PC-3 (cell line): ENCODE measurements around the gene HARS1. TPM values are rescaled to one million over a fixed set of nuclear protein-coding genes. Genes with fewer than 3 reads are reported as not detected.
"Not testable (repeated sequence)": the region's sequence is repeated elsewhere in the genome, so short reads cannot be mapped to it uniquely, and the experiment has no call there.

ENCODE experiments used
- ATAC-seq: fragments of 200-7000 bp; cut with Tn5 transposase; 2 replicates; pipeline ENCODE4 v1.9.1; 2020; ENCODE audit warnings: mild to moderate bottlenecking, moderate library complexity
- BruUV-seq: library from RNA; stranded (reverse); fragments of 400-500 nt; replicated peaks from 2 replicates; lab custom pipeline; 2021; lab: Mats Ljungman, UMichigan
- CTCF ChIA-PET: fragments of 300-600 bp; sonication (Branson Sonifier 250); formaldehyde crosslinking; loops from one replicate; lab custom pipeline; 2022; ENCODE audit warnings: antibody characterized with exemption; lab: Charles Lee
- POLR2A ChIA-PET: fragments of 300-600 bp; sonication (Branson Sonifier 250); formaldehyde crosslinking; loops from one replicate; lab custom pipeline; 2022; ENCODE audit warnings: antibody characterized with exemption; ENCODE audit not compliant: unreplicated experiment; lab: Charles Lee
- DNase-seq: peaks from one replicate; pipeline ENCODE4 v3.0.0-alpha.2; 2015
- H2AFZ ChIP-seq: fragments of 300-600 bp; sonication (generic); 2 replicates; pipeline ENCODE4 v1.6.0; 2016; ENCODE audit warnings: antibody characterized with exemption, low read length
- H3F3A ChIP-seq: fragments of 300-600 bp; sonication (generic); one replicate; pipeline ENCODE4 v1.6.0; 2017; ENCODE audit warnings: antibody characterized with exemption, low read length, control low read depth, mild to moderate bottlenecking; ENCODE audit not compliant: unreplicated experiment
- H3K27ac ChIP-seq: fragments of 300-600 bp; sonication (generic); 2 replicates; pipeline ENCODE4 v1.5.1; 2016; ENCODE audit warnings: mild to moderate bottlenecking, low read length
- H3K27me3 ChIP-seq: fragments of 300-600 bp; sonication (generic); 2 replicates; pipeline ENCODE4 v1.6.1; 2016; ENCODE audit warnings: low read length, mixed read lengths
- H3K36me3 ChIP-seq: fragments of 300-600 bp; sonication (generic); 2 replicates; pipeline ENCODE4 v1.6.1; 2016; ENCODE audit warnings: low read depth, mixed run types, low read length, mixed read lengths
- H3K4me1 ChIP-seq: fragments of 300-600 bp; sonication (generic); 2 replicates; pipeline ENCODE4 v1.5.1; 2016; ENCODE audit warnings: low read length; ENCODE audit not compliant: insufficient read depth
- H3K4me2 ChIP-seq: fragments of 300-600 bp; sonication (generic); 2 replicates; pipeline ENCODE4 v1.6.0; 2016; ENCODE audit warnings: low read length
- H3K4me3 ChIP-seq: fragments of 300-600 bp; sonication (generic); 2 replicates; pipeline ENCODE4 v1.5.1; 2016; ENCODE audit warnings: mild to moderate bottlenecking, low read length, mixed read lengths
- H3K79me2 ChIP-seq: fragments of 300-600 bp; sonication (generic); 2 replicates; pipeline ENCODE4 v1.6.1; 2017; ENCODE audit warnings: low read length, mixed read lengths
- H3K9ac ChIP-seq: fragments of 300-600 bp; sonication (generic); 2 replicates; pipeline ENCODE4 v1.6.0; 2016; ENCODE audit warnings: mild to moderate bottlenecking, low read length
- H3K9me2 ChIP-seq: fragments of 300-600 bp; sonication (generic); replicated peaks from 2 replicates; pipeline ENCODE4 v1.6.1; 2016; ENCODE audit warnings: mixed run types, low read length, mixed read lengths
- H3K9me3 ChIP-seq: fragments of 300-600 bp; sonication (generic); 2 replicates; pipeline ENCODE4 v1.6.1; 2016; ENCODE audit warnings: low read length, mixed read lengths
- H4K20me1 ChIP-seq: fragments of 300-600 bp; sonication (generic); 2 replicates; pipeline ENCODE4 v1.6.1; 2016; ENCODE audit warnings: low read length, mixed read lengths
- CTCF ChIP-seq: fragments of 300-600 bp; sonication (generic); conservative IDR thresholded peaks from 2 replicates; pipeline ENCODE4 v1.5.1; 2017; ENCODE audit warnings: antibody characterized with exemption, low read depth, mild to moderate bottlenecking, low read length
- EZH2 ChIP-seq: fragments of 300-600 bp; sonication (generic); IDR thresholded peaks from one replicate; pipeline ENCODE4 v1.6.1; 2017; ENCODE audit warnings: antibody characterized with exemption, mild to moderate bottlenecking, low read length; ENCODE audit not compliant: unreplicated experiment
- EZH2phosphoT487 ChIP-seq: fragments of 300-600 bp; sonication (generic); IDR thresholded peaks from 2 replicates; pipeline ENCODE4 v1.6.1; 2018; ENCODE audit warnings: mild to moderate bottlenecking, antibody characterized with exemption, low read length, borderline replicate concordance
- intact Hi-C: fragments of 100-400 bp; cut with micrococcal nuclease; formaldehyde crosslinking; loops from 2 replicates; pipeline ENCODE4 v1.9.0; 2023
- total RNA-seq: library from RNA; depleted of rRNA; stranded (reverse); fragments of >200 nt; gene quantifications from 2 replicates; pipeline ENCODE4 v1.2.3, GENCODE V29; 2014

Gene HARS1
- total RNA-seq, 1 experiment from 2014 or later = 87.1 TPM

- 0 out of 2 replicates have a peak overlapping the region, but pooled peaks have one; percentile 48 for H2AFZ ChIP-seq
- not testable (repeated sequence) for H3K9ac ChIP-seq, H3K79me2 ChIP-seq, H3K9me3 ChIP-seq, H3K27me3 ChIP-seq, DNase-seq, H3F3A ChIP-seq, H3K4me1 ChIP-seq, H3K9me2 ChIP-seq, H3K4me3 ChIP-seq, BruUV-seq, H3K27ac ChIP-seq, ATAC-seq, H3K36me3 ChIP-seq, H4K20me1 ChIP-seq
- ChIA-PET POLR2A (interaction anchor here (0.7 kb wide), 1 partner anchor 378 kb away, joined by 10 read pairs; no protein-coding TSS in a partner anchor), CTCF (interaction anchor here (0.7 to 1.5 kb wide), 3 partner anchors 73 to 362 kb away, joined by 3 to 5 read pairs (median 4); partner anchors contain the start of genes EIF4EBP3, IK and NDUFA2)
- H3K4me2 ChIP-seq = peak overlapping the region; percentile 49; the same call in 1 of the 2 replicates
- intact Hi-C loops = loop anchor here (1.0 to 5.0 kb wide), 3 partner anchors 29 to 363 kb away; partner anchors contain the start of genes HARS1, HARS2 and WDR55
Observed at GRCh38 chr5:140720738-140721137, 29.6 kb upstream of the HARS1 start.

DNA sequence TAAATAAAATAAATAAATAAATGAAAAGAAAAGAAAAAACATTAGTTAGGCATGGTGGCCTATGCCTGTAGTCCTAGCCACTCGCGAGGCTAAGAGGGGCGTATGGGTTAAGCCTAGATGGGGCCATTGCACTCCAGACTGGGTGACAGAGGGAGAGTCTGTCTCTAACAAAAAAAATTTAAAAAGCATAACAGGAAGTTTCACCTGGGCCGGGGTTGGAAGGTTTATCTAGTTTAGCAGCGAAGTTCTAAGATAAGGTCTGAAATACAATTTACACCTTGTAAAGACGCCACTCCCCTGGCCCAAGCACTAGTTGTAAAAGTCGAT is 27.1 kb upstream of the HARS1 start:
- no peaks in the 10 kb centered on the region for H3K9me3 ChIP-seq
- TF ChIP-seq CTCF (no peak), EZH2 (no peak), EZH2phosphoT487 (no peak)
- peak overlapping the region; percentile 79 for H3K4me2 ChIP-seq
- peaks cover 6% of the 10 kb centered on the region for H3F3A ChIP-seq
- no peaks in the 10 kb centered on the region for H3K79me2 ChIP-seq
- peak overlapping the region; percentile 43; the same call in 1 of the 2 replicates for H3K9ac ChIP-seq
- CTCF ChIA-PET = no interaction called here
- peak overlapping the region; percentile 77 for H2AFZ ChIP-seq
- ATAC-seq (no peak), DNase-seq (no peak)
- H3K4me3 ChIP-seq = peak overlapping the region; percentile 68
- no peaks in the 10 kb centered on the region for H4K20me1 ChIP-seq
- peak overlapping the region; percentile 74 for H3K27ac ChIP-seq
- no peaks in the 10 kb centered on the region for H3K36me3 ChIP-seq
- no peaks in the 10 kb centered on the region for H3K4me1 ChIP-seq
- BruUV-seq = TSS peak; percentile 85
- POLR2A ChIA-PET = interaction anchor here (0.6 kb wide), 2 partner anchors 18 to 471 kb away, joined by 3 to 5 read pairs; partner anchors contain the start of gene ZMAT2
- no peaks in the 10 kb centered on the region for H3K9me2 ChIP-seq
- intact Hi-C loops = loop anchor here (2.0 to 10.0 kb wide), 3 partner anchors 71 to 317 kb away; partner anchors contain the start of genes ANKHD1, EIF4EBP3, IK and NDUFA2
- H3K27me3 ChIP-seq = no peaks in the 10 kb centered on the region

DNA sequence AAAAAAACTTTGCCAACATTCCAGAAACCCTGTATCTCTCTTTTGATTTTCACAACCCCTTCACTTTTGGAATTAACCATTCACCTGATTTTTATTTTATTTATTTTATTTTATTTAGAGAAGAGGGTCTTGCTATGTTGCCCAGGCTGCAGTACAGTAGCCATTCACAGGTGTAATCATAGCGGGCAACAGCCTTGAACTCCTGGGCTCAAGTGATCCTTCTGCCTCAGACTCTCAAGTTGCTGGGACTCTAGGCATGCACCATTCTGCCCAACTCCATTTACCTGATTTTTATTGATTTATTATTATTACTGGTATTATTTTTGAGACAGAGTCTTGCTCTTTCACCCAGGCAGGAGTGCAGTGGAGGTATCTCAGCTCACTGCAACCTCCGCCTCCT is 25.1 kb upstream of the HARS1 start:
- H3K4me3 ChIP-seq, BruUV-seq, H3K79me2 ChIP-seq, H4K20me1 ChIP-seq, H3K4me1 ChIP-seq, CTCF ChIA-PET, H3K9me3 ChIP-seq, DNase-seq, H3K27ac ChIP-seq, H2AFZ ChIP-seq, POLR2A ChIA-PET, H3K27me3 ChIP-seq, H3K9me2 ChIP-seq, ATAC-seq, H3K36me3 ChIP-seq, H3K9ac ChIP-seq, H3K4me2 ChIP-seq: not testable (repeated sequence)
- peaks cover 14% of the 10 kb centered on the region for H3F3A ChIP-seq
- intact Hi-C loops = loop anchor here (10.0 kb wide), 1 partner anchor 171 kb away; the partner anchor contains the start of gene EIF4EBP3
